Activated CD8-positive, alpha-beta memory T cell treated with anti-CD3 and anti-CD28 coated beads for 4 hours (primary cell): ENCODE measurements around the gene SRPK1.
"Not testable (repeated sequence)": the region's sequence is repeated elsewhere in the genome, so short reads cannot be mapped to it uniquely, and the experiment has no call there.

Source experiments
- DNase-seq, 2 donors: peaks; one replicate each; pipeline ENCODE4 v3.0.0-alpha.2; 2020; ENCODE audit warnings: low read depth in 2 of 2

Gene SRPK1

GRCh38 chr6:35920793-35921732, at the start of gene SRPK1:
SRPK1 (minus strand) TSS chr6:35921098; CDS start chr6:35921056, 42 bp downstream.
- peak; percentile 72 to 78 for DNase-seq

DNA sequence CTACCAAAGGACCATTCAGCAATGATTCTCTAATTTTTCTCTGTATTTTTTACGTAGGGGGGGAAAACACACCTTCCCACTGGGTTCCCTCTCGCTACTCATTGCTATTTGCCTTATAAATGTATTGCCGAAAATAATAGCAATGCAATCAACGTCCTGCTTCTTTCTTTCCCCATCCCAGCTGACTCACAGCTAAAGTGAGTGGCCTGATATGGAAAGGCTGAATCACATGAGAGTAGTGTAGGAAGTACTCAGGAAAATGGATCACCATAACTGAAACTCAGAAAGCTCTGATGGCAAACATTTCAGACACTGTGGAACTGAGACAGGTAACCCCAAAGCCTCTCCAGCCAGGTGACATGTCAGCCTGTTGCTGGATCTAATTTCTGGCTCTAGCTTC, 49.3 kb upstream of the SRPK1 start:
- DNase-seq = no peak

DNA sequence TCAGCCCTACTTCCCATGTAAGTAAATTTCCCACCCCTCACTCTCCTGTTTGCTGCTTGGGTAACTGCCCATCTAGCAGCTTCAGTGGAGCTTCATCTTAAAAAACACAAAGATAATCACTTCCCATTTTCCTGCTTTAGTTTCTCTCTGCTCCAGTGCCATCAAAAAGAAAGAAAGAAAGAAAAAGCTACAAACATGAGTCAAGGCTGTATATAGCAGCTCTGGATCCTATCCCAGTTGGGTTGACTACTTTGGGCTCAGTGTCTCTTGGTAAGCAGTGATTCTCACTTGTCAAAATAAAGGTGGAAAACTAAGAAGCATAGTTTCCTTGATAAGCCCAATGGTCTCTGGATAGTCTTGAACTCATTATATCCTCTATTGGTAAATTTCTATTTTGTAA, 48.7 kb upstream of the SRPK1 start:
- no peak for DNase-seq

DNA sequence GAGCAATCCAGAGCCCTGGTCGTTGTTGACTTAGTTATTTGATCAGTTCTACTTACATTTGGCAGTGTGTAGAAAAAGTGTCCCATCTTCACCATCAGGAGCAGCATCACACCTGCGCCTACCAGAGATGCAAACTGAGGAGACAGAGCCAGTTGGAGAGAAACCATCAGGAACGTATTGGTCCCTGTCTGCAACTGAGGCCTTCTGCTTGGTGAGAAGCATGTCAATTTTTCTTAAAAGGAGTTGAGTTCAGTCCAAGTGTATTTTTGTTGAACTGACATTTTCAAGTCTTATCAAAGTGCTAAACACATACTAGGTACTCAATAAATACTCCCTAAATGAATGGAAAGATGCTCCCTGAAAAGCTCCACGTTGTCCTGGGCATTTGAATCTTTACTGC, 47.9 kb upstream of the SRPK1 start:
- no peak for DNase-seq

DNA sequence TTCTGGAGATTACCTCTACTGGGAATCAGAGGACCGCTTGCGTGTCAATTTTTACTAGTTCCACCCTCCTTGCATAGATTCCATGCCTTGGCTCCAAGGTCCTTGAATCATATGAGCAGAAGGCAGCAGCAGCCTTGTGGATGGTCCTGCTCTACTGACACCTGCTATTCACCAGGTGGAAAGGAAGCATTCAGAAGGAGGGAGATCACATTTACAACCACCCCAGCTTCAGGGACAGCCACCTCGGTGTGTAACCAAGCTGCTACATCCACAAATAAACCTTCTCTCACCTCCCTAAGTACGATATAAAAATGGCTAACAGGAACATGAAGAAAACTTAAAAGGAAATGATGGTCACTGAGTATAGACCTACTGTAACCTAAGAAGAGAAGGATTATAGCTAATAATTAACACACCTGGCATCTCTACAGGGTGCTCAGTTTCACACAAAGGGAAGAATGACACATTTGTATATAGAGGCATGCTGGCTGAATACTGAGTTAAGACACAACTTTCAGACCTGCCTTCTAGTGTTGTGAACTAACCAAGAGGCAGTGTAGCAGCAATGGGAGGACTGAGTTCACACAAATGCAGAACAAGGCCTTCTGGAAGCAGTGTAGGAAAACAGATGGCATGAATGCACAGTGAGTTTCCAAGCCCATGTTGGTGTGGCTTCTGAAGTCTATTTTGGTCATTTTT, 46.3 kb upstream of the SRPK1 start:
- no peak for DNase-seq

- no peak for DNase-seq
Measured at GRCh38 chr6:35962779-35963560, 42.1 kb upstream of the SRPK1 start.

GRCh38 chr6:35960187-35960586, 39.3 kb upstream of the SRPK1 start:
- no peak for DNase-seq

GRCh38 chr6:35955970-35956369, 35.1 kb upstream of the SRPK1 start:
- no peak for DNase-seq

GRCh38 chr6:35955521-35955920, 34.6 kb upstream of the SRPK1 start:
- no peak for DNase-seq

- no peak for DNase-seq
Measured at GRCh38 chr6:35955071-35955470, 34.2 kb upstream of the SRPK1 start.

DNA sequence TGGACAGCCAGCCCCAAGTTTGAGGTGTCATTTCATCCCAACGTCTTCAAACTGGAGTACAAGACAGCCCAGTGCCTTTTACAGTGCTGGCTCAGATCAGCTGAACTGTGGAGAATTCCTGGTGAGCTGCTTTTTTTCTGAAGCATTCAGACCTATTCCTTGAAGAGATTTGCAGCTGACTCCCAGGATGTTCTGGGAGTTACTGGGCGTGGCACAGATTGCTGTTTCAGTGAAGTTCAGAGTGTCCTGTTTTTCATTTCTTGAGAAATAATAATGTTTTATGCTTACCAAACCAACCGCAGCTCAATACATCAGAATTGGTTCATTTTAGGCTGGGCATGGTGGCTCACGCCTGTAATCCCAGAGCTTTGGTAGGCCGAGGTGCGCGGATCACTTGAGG, 33.4 kb upstream of the SRPK1 start:
- no peak for DNase-seq

GRCh38 chr6:35948725-35949124, 27.8 kb upstream of the SRPK1 start:
- no peak for DNase-seq

DNA sequence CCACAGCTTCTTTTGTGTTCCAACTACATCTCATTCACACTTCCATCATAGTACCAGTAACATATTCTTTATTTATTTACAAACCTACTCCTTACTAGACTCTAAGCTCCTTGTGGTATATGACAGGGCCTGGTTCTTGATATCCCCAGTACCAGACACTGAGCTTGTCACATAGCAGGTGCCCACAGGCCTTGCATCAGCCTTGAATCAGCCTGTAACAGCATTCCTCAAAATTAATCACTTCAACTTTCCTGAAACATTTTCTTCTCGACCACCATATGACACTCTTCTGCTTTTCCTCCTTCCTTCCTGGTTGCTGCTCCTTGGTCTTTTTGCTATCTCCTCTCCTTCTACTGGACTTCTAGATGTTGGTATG, 24.7 kb upstream of the SRPK1 start:
- no peak for DNase-seq

GRCh38 chr6:35943390-35943789, 22.5 kb upstream of the SRPK1 start:
- no peak for DNase-seq

DNA sequence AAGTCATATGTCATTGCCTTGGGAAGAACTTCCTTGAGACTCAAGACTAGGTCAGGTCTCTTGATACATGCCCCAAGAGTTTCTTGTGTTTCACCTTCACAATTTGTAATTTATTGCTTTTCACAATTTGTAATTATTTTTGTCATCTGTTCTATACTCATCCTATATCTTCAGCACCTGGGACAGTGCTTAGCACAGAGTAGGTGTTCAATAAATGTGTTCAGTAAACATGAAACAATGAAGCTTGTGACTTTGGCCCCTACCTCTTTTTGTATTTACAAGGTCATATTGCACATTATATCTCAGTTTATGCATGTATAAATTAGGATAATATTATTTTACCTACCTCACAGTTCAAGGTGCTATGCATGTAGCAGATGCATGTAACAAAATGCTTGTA, 21.5 kb upstream of the SRPK1 start:
- no peak for DNase-seq

- DNase-seq = not testable (repeated sequence)
Measured at GRCh38 chr6:35941170-35941569, 20.3 kb upstream of the SRPK1 start.

DNA sequence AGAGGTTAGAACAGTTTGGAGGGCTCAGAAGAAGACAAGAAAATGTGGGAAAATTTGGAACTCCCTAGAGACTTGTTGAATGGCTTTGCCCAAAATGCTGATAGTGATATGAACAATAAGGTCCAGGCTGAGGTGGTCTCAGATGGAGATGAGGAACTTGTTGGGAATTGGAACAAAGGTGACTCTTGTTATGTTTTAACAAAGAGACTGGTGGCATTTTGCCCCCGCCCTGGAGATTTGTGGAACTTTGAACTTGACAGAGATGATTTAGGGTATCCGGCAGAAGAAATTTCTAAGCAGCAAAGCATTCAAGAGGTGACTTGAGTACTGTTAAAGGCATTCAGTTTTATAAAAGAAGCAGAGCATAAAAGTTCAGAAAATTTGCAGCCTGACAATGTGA, 19.1 kb upstream of the SRPK1 start:
- not testable (repeated sequence) for DNase-seq

DNA sequence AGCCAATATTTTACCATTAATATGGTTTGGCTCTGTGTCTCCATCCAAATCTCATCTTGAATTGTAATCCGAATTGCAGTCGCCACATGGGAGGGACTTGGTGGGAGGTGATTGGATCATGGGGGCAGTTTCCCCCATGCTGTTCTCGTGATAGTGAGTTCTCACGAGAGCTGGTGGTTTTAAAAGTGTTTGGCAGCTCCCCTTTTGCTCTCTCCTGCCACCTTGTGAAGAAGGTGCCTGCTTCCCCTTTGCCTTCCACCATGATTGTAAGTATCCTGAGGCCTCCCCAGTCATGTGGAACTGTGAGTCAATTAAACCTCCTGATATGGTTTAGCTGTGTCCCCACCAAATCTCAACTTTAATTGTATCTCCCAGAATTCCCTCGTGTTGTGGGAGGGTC, 18.4 kb upstream of the SRPK1 start:
- not testable (repeated sequence) for DNase-seq

DNA sequence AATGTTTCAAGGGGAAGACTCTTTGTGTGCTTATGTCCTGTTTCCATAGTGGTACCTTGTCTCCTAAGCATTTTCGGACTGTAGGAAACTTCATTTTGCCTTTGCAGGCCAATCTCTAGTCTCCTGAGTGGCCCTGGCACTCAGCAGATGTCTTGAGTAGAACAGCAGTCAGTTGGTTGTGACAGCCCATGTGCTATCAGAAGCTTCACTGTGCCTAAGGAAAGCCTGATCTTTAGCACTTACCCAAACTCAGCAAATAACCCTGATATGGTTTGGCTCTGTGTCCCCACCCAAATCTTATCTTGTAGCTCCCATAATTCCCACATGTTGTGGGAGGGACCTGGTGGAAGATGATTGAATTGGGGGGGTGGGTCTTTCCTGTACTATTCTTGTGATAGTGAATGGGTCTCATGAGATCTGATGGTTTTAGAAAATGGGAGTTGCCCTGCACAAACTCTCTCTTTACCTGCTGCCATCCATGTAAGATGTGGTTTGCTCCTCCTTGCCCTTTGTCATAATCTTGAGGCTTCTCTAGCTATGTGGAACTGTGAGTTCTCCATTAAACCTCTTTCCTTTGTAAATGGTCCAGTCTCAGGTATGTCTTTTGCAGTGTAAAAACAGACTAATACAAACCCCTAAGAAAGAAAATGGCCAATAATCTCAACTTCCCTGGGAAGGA, 15.9 kb upstream of the SRPK1 start:
- no peak for DNase-seq

DNA sequence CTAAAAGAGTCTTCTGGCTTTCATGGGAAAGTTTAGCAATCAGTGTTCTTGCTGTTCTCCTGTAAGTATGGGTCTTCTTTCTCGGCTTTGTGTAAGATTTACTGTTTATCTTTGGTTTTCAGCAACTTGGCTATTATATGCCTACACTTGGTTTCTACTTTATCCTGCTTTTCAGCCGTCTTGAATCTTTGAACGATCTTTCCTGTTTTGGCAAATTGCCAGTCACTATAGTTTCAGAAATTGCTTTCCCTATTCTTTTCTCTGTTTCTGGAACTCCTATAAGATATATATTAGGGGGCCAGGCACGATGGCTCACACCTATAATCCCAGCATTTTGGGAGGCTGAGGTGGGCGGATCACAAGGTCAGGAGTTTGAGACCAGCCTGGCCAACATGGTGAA, 14.6 kb upstream of the SRPK1 start:
- DNase-seq = no peak

DNA sequence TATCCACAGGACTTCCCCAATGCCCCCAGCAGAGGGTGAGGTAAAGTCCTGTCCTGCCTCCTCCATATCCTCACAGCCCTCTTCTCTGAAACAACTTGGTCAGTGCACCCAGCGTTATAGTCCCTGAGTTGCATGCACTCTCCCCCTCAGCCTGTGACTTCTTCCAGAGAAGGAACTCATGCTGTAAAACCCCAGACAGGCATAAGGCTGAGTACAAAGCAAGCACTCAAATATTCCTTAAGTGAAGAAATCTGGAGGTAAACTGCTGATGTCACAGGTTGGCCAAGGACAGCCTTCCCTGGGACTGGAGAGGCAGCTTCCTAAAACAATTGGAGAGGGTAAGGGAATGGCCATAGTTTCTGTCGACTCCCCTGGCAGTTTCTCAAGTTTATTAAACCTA, 12.9 kb upstream of the SRPK1 start:
- DNase-seq = no peak

DNA sequence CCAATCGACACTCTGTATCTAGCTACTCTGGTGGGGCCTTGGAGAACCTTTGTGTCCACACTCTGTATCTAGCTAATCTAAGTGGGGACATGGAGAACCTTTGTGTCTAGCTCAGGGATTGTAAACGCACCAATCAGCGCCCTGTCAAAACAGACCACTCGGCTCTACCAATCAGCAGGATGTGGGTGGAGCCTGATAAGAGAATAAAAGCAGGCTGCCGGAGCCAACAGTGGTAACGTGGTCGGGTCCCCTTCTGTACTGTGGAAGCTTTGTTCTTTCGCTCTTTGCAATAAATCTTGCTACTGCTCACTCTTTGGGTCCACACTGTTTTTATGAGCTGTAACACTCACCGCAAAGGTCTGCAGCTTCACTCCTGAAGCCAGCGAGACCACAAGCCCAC, 11.0 kb upstream of the SRPK1 start:
- not testable (repeated sequence) for DNase-seq
